ENCODE measurements around the gene TBC1D22A.

GRCh38 chr22:47134222-47134621 is 371.8 kb downstream of the TBC1D22A start:
- TF ChIP-seq CTCF (IDR thresholded peaks at IDR 0.05) (no peak), POLR2A (IDR thresholded peaks at IDR 0.05) (no peak)
